Stimulated activated CD4-positive, alpha-beta T cell treated with anti-CD3 and anti-CD28 coated beads, Interleukin-12 subunit alpha, Interleukin-12 subunit beta, amount 100 ng/mL, for 48 hours (primary cell): ENCODE data around the gene ADAMTS3.

ENCODE experiments used
- DNase-seq, 3 donors: peaks; one replicate each; pipeline ENCODE4 v3.0.0-alpha.2; 2020; ENCODE audit warnings: low read depth in 2 of 3, low spot score in 1 of 3

The ADAMTS3 gene

GRCh38 chr4:72418458-72418857 is 150.6 kb downstream of the ADAMTS3 start:
- no peak for DNase-seq

- DNase-seq: no peak
These were observed 158.9 kb downstream of the ADAMTS3 start for GRCh38 chr4:72410158-72410557.

- DNase-seq: no peak
These were observed 160.5 kb downstream of the ADAMTS3 start for GRCh38 chr4:72408568-72408967.

GRCh38 chr4:72405417-72405816 is 163.6 kb downstream of the ADAMTS3 start:
- DNase-seq: no peak

- DNase-seq: no peak
These were observed 171.7 kb downstream of the ADAMTS3 start for GRCh38 chr4:72397314-72397713.

- no peak for DNase-seq
These were observed 174.9 kb downstream of the ADAMTS3 start for GRCh38 chr4:72394012-72394663.

- no peak for DNase-seq
These were observed 177.7 kb downstream of the ADAMTS3 start for GRCh38 chr4:72391281-72391680.

GRCh38 chr4:72390409-72390808 is 178.6 kb downstream of the ADAMTS3 start:
- no peak for DNase-seq

- DNase-seq: no peak
These were observed 180.5 kb downstream of the ADAMTS3 start for GRCh38 chr4:72388521-72388920.

GRCh38 chr4:72387959-72388358 is 181.1 kb downstream of the ADAMTS3 start:
- no peak for DNase-seq

- no peak for DNase-seq
These were observed 185.6 kb downstream of the ADAMTS3 start for GRCh38 chr4:72383439-72383838.

- no peak for DNase-seq
These were observed 190.1 kb downstream of the ADAMTS3 start for GRCh38 chr4:72378901-72379300.

- DNase-seq: no peak
These were observed 191.4 kb downstream of the ADAMTS3 start for GRCh38 chr4:72377491-72378194.

GRCh38 chr4:72376901-72377300 is 192.1 kb downstream of the ADAMTS3 start:
- no peak for DNase-seq

GRCh38 chr4:72375073-72375736 is 193.8 kb downstream of the ADAMTS3 start:
- DNase-seq: no peak

GRCh38 chr4:72374159-72374558 is 194.9 kb downstream of the ADAMTS3 start:
- DNase-seq: no peak

GRCh38 chr4:72366601-72367000 is 202.4 kb downstream of the ADAMTS3 start:
- no peak for DNase-seq

GRCh38 chr4:72365981-72366380 is 203.0 kb downstream of the ADAMTS3 start:
- DNase-seq: no peak

- no peak for DNase-seq
These were observed 204.0 kb downstream of the ADAMTS3 start for GRCh38 chr4:72365016-72365415.

- no peak for DNase-seq
These were observed 208.9 kb downstream of the ADAMTS3 start for GRCh38 chr4:72360075-72360474.

- DNase-seq: no peak
These were observed 210.5 kb downstream of the ADAMTS3 start for GRCh38 chr4:72358483-72358882.

GRCh38 chr4:72357908-72358307 is 211.1 kb downstream of the ADAMTS3 start:
- no peak for DNase-seq
